MM.1S (cell line): ENCODE measurements around the gene RSU1.

Experiments
- CTCF ChIP-seq: fragments of 300-600 bp; sonication (generic); IDR thresholded peaks from 2 replicates; pipeline ENCODE4 v1.5.1; 2016; ENCODE audit warnings: antibody characterized with exemption, low read length, mixed read lengths
- EZH2 ChIP-seq: fragments of 300-600 bp; sonication (generic); optimal IDR thresholded peaks from 2 replicates; pipeline ENCODE3; 2017; ENCODE audit warnings: low read depth, mild to moderate bottlenecking, antibody characterized with exemption, low read length, mixed read lengths

DNA sequence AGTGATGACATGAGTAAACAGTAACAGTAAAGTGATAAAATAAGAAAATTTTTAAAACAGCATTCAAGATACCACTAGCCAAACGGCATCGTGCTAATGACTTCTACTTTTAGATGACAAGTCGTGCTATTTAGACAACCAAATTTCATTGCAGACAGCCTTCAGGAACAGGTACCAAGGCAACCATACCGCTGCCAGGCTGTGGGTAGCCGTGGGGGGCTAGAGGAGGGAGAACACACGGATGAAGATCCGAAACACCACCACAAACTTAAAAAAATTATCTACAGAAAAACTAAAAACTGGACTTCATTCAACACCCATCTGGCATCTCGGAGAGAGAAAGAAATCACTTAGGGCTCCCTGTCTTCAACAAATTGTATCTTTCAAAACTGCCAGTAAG lies 89.6 kb downstream of the RSU1 start:
- TF ChIP-seq EZH2 (no peak), CTCF (no peak)
